GM12873 (cell line): ENCODE results near the gene DLG2.

Source experiments
- CTCF ChIP-seq: IDR thresholded peaks from 2 replicates; pipeline ENCODE4 v1.5.1; 2012; ENCODE audit warnings: low read depth, mild to moderate bottlenecking, moderate library complexity, low read length, control low read depth; ENCODE audit not compliant: insufficient read depth; ENCODE audit errors: missing control alignments

Gene DLG2

GRCh38 chr11:85236211-85236610 is 390.9 kb downstream of the DLG2 start:
- TF ChIP-seq CTCF = no peak

- TF ChIP-seq CTCF = no peak
Observed at GRCh38 chr11:85232559-85232958, 394.6 kb downstream of the DLG2 start.

GRCh38 chr11:85231588-85231987 is 395.6 kb downstream of the DLG2 start:
- TF ChIP-seq CTCF = no peak

- no peak for TF ChIP-seq CTCF
Observed at GRCh38 chr11:85196968-85197367, 430.2 kb downstream of the DLG2 start.

GRCh38 chr11:85195934-85196333 is 431.2 kb downstream of the DLG2 start:
- no peak for TF ChIP-seq CTCF

GRCh38 chr11:85187992-85188391 is 439.2 kb downstream of the DLG2 start:
- TF ChIP-seq CTCF = no peak

GRCh38 chr11:85184721-85185120 is 442.4 kb downstream of the DLG2 start:
- TF ChIP-seq CTCF = no peak
